ENCODE measurements around the gene WDR7.

Gene WDR7

DNA sequence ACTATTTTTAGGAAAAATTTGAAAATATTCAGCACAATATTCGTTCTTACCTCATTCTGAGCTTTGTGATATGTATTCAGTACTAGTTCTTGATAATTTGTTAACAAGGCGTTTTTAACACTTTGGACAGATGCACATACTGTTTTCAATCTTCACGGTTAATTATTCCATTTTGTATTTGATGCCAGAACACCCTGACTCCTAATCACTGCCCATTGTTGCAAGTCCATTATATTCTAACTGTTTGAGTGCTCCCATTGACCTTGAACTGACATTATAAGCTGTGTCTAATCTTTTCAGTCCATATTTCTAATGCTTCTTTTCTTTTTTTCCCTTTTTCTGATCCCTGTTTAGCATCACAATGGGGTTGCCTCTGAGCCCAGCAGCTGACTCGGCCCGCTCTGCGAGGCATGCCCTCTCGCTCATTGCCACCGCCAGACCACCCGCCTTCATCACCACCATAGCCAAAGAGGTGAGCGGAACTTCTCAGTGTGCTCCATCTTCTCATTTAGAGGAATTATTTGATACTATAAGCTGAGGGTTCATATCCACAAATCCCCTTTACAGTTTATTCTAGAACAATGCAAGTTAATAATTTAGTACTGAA is 284.4 kb downstream of the WDR7 start:
- no peak for DNase-seq (ENCODE audit: low read depth)
- H3K4me3 ChIP-seq (ENCODE audit: low read length), result no peak overlapping the region
- TF ChIP-seq, protein P1, sequence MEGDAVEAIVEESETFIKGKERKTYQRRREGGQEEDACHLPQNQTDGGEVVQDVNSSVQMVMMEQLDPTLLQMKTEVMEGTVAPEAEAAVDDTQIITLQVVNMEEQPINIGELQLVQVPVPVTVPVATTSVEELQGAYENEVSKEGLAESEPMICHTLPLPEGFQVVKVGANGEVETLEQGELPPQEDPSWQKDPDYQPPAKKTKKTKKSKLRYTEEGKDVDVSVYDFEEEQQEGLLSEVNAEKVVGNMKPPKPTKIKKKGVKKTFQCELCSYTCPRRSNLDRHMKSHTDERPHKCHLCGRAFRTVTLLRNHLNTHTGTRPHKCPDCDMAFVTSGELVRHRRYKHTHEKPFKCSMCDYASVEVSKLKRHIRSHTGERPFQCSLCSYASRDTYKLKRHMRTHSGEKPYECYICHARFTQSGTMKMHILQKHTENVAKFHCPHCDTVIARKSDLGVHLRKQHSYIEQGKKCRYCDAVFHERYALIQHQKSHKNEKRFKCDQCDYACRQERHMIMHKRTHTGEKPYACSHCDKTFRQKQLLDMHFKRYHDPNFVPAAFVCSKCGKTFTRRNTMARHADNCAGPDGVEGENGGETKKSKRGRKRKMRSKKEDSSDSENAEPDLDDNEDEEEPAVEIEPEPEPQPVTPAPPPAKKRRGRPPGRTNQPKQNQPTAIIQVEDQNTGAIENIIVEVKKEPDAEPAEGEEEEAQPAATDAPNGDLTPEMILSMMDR (conservative IDR thresholded peaks at IDR 0.05; ENCODE audit: low read length), result no peak

GRCh38 chr18:56936457-56936856 is 285.3 kb downstream of the WDR7 start:
- DNase-seq (ENCODE audit: low read depth), result no peak
- TF ChIP-seq, protein P1 (conservative IDR thresholded peaks at IDR 0.05; ENCODE audit: low read length), result no peak

GRCh38 chr18:56937874-56938430 is 286.8 kb downstream of the WDR7 start:
- TF ChIP-seq, protein P1 (conservative IDR thresholded peaks at IDR 0.05; ENCODE audit: low read length), result no peak
- H3K4me3 ChIP-seq (ENCODE audit: low read length), result no peak overlapping the region
- DNase-seq (ENCODE audit: low read depth), result no peak

More at GRCh38 chr18:56936457-56936856, 285.3 kb downstream of the WDR7 start:
- H3K4me3 ChIP-seq (ENCODE audit: low read length), result no peak overlapping the region

DNA sequence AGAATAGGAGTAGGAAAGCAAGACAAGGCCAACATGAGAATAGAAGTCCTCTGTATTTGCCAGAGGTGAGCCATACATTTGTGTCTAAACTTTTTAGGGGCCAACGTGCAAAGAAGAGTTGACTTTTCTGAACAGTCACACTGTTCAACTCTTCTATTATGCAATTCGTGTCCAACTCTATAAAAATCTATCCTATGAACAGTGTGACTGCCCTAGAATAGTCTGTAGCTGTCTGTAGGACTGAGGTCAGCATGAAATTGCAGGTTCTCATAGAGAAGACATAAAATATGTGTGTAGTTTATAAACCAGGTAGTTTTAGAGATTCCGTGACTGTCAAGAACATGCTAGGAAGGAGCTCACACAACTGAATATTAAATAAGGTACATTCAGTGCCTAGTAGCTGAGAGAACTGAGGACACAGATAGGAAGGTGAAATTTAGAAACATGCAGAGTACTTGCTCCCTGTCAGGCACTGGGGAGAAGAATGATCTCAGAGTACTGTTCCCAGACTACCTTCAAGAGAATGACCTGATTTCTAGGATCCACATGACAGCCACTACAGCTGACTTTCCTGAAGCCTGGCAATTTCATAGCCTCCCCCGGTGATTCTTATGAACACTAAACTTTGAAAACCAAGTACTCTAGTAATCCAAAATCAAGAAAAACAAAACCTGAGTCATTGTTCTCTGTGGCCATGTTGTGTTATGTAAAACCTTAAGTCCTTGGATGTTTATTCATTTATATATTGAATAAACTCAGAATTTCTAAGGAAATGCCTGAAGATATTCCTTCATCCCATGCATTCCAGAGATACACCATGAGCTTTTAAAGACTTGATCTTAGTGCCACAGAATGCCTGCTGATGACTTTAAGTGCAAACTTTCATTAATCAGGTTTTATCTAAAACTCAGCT is 294.3 kb downstream of the WDR7 start:
- no peak for DNase-seq (ENCODE audit: low read depth)
- no peak overlapping the region for H3K4me3 ChIP-seq (ENCODE audit: low read length)
- TF ChIP-seq, protein P1 (conservative IDR thresholded peaks at IDR 0.05; ENCODE audit: low read length), result no peak

DNA sequence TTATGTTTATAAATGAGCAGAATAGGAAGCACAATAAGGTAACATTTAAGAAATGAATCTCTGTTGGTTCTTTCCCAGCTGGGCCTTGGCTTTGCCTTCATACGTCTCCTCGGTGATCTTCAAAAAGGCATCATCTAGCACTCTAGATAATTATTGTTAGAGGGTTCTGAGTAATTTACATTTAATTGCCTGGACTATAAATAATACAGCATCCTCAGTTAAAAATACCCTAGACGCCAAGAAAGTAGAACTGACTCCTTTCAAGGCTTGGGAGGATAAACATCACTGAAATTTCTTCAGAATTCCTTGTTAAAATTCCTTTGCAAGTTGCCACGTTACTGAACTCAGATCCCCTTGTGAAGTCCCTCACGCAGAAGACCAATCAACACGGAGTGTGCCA is 296.1 kb downstream of the WDR7 start:
- no peak for DNase-seq (ENCODE audit: low read depth)
- TF ChIP-seq, protein P1 (conservative IDR thresholded peaks at IDR 0.05; ENCODE audit: low read length), result no peak
- H3K4me3 ChIP-seq (ENCODE audit: low read length), result no peak overlapping the region

DNA sequence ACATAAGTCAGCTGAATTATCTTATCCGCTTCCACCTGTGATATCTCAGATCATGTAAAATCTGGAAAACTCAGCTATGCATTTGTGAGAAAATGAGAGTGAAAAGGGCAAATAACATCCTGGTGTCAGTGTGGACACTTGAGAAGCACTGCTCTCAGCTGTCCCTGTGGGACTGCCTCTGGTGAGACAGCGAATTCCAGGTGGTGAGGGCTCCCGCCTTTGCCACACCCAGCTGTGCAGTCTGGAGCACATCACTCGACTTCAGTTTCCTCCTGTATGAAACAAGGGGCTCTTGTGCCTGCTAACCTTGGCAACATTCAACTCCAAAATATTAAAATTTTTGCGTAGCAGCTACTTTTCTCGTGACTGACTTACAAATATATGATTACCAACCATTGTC is 300.9 kb downstream of the WDR7 start:
- TF ChIP-seq, protein P1 (conservative IDR thresholded peaks at IDR 0.05; ENCODE audit: low read length), result no peak
- DNase-seq (ENCODE audit: low read depth), result no peak

More for the DNA sequence above, 300.9 kb downstream of the WDR7 start:
- H3K4me3 ChIP-seq (ENCODE audit: low read length), result no peak overlapping the region

All from AG10803 (cell line).